Osteoblast (primary cell): ENCODE measurements around the gene SEMA4C. TPM values are rescaled to one million over a fixed set of nuclear protein-coding genes. Genes with fewer than 3 reads are reported as not detected.

Source experiments
- DNase-seq: peaks from one replicate; pipeline ENCODE4 v3.0.0; 2011; ENCODE audit warnings: low spot score, mixed read lengths; ENCODE audit not compliant: insufficient read length; ENCODE audit errors: missing footprints
- H2AFZ ChIP-seq: 2 replicates; pipeline ENCODE4 v1.6.0; 2011; ENCODE audit warnings: mild to moderate bottlenecking, low read length
- H3K27ac ChIP-seq: 2 replicates; pipeline ENCODE4 v1.5.1; 2011; ENCODE audit warnings: mild to moderate bottlenecking, low read depth, low read length, moderate library complexity
- H3K27me3 ChIP-seq: 2 replicates; pipeline ENCODE4 v1.6.0; 2012; ENCODE audit warnings: mild to moderate bottlenecking, control low read depth, inconsistent platforms, low read length, moderate library complexity; ENCODE audit not compliant: insufficient read depth
- H3K36me3 ChIP-seq: 2 replicates; pipeline ENCODE4 v1.5.1; 2011; ENCODE audit warnings: mild to moderate bottlenecking, low read length, control low read depth, moderate library complexity; ENCODE audit not compliant: insufficient read depth
- H3K4me1 ChIP-seq: 2 replicates; pipeline ENCODE4 v1.5.1; 2011; ENCODE audit warnings: mild to moderate bottlenecking, low read length, control low read depth, moderate library complexity; ENCODE audit not compliant: insufficient read depth
- H3K4me2 ChIP-seq: 2 replicates; pipeline ENCODE4 v1.6.0; 2011; ENCODE audit warnings: mild to moderate bottlenecking, low read length; ENCODE audit not compliant: insufficient read depth
- H3K4me3 ChIP-seq: fragments of 200-600 bp; sonication (generic); 3 replicates; pipeline ENCODE4 v1.5.1; 2012; ENCODE audit warnings: mild to moderate bottlenecking, low read length, inconsistent platforms; ENCODE audit not compliant: insufficient read depth
- H3K79me2 ChIP-seq: 2 replicates; pipeline ENCODE4 v1.6.0; 2012; ENCODE audit warnings: mild to moderate bottlenecking, low read length, control low read depth, inconsistent platforms; ENCODE audit not compliant: insufficient read depth
- H3K9me3 ChIP-seq: 2 replicates; pipeline ENCODE4 v1.5.1; 2011; ENCODE audit warnings: low read depth, low read length, control low read depth
- H4K20me1 ChIP-seq: 2 replicates; pipeline ENCODE4 v1.6.0; 2012; ENCODE audit warnings: mild to moderate bottlenecking, low read length, control low read depth; ENCODE audit not compliant: insufficient read depth
- CTCF ChIP-seq: IDR thresholded peaks from 2 replicates; pipeline ENCODE4 v1.5.1; 2011; ENCODE audit warnings: mild to moderate bottlenecking, low read depth, low read length, moderate library complexity; ENCODE audit errors: extremely low read depth
- total RNA-seq: library from RNA; depleted of rRNA; stranded (reverse); fragments of >200 nt; gene quantifications from 2 replicates; pipeline ENCODE4 v1.2.3, GENCODE V29; 2012

Gene SEMA4C
- total RNA-seq, 1 donor = 29.7 TPM

GRCh38 chr2:96859681-96860064 is 10.2 kb downstream of the SEMA4C start:
- no peak overlapping the region for H3K4me2 ChIP-seq
- H2AFZ ChIP-seq = no peak overlapping the region
- DNase-seq = no peak
- H3K9me3 ChIP-seq = no peaks in the 10 kb centered on the region
- H3K79me2 ChIP-seq = peaks cover 25% of the 10 kb centered on the region
- no peak for TF ChIP-seq CTCF
- H3K4me1 ChIP-seq = peaks cover 20% of the 10 kb centered on the region
- H4K20me1 ChIP-seq = peaks cover 26% of the 10 kb centered on the region
- H3K36me3 ChIP-seq = peaks cover 43% of the 10 kb centered on the region
- no peaks in the 10 kb centered on the region for H3K27me3 ChIP-seq
- no peak overlapping the region for H3K4me3 ChIP-seq
- no peak overlapping the region for H3K27ac ChIP-seq

- Histone ChIP-seq H3K79me2 (peaks cover 23% of the 10 kb centered on the region), H3K4me1 (peaks cover 20% of the 10 kb centered on the region), H3K9me3 (no peaks in the 10 kb centered on the region), H3K27me3 (no peaks in the 10 kb centered on the region), H3K27ac (no peak overlapping the region), H3K4me3 (peak overlapping the region; percentile 87), H3K4me2 (peak overlapping the region; percentile 80), H4K20me1 (peaks cover 22% of the 10 kb centered on the region), H3K36me3 (peaks cover 38% of the 10 kb centered on the region), H2AFZ (no peak overlapping the region)
- no peak for TF ChIP-seq CTCF
- peak; percentile 50 for DNase-seq
Measured at GRCh38 chr2:96859099-96859649, 10.7 kb downstream of the SEMA4C start.

- Histone ChIP-seq H3K4me1 (peaks cover 20% of the 10 kb centered on the region), H3K27ac (peak within 1 kb of the TSS; percentile 70), H3K4me2 (peak within 1 kb of the TSS; percentile 84), H3K79me2 (peaks cover 23% of the 10 kb centered on the region), H3K9me3 (no peaks in the 10 kb centered on the region), H4K20me1 (peaks cover 15% of the 10 kb centered on the region), H3K27me3 (no peaks in the 10 kb centered on the region), H2AFZ (peak within 1 kb of the TSS; percentile 81), H3K36me3 (peaks cover 27% of the 10 kb centered on the region), H3K4me3 (peak within 1 kb of the TSS; percentile 87)
- peak; percentile 100 for DNase-seq
- TF ChIP-seq CTCF = peak; percentile 69
Measured at GRCh38 chr2:96857667-96858372, 12.1 kb downstream of the SEMA4C start, which contains the start of gene ANKRD39. ANKRD39 (minus strand) TSS chr2:96858016; CDS start chr2:96857987, 29 bp downstream.
